K562 (cell line): Measurements from ENCODE around the gene NCAM2. TPM values are rescaled to one million over a fixed set of nuclear protein-coding genes. Genes with fewer than 3 reads are reported as not detected.

Experiments used
- ATAC-seq: fragments of 200-7000 bp; cut with Tn5 transposase; 3 replicates; pipeline ENCODE4 v1.9.1; 2020; ENCODE audit warnings: moderate library complexity
- BruUV-seq: library from RNA; stranded (reverse); fragments of 400-500 nt; replicated peaks from 2 replicates; lab custom pipeline; 2021; lab: Mats Ljungman, UMichigan
- CTCF ChIA-PET: fragments of 300-600 bp; formaldehyde crosslinking; extraction: SDS; loops from one replicate; lab custom pipeline; 2021; ENCODE audit warnings: low intra/inter-chr PET ratio; lab: Yijun Ruan, JAX
- POLR2A ChIA-PET: fragments of 300-600, 350-650 bp; sonication (Branson Sonifier 250); formaldehyde crosslinking; extraction: SDS; loops from one replicate; lab custom pipeline; 2021; ENCODE audit warnings: antibody characterized with exemption, inconsistent platforms; lab: Yijun Ruan, JAX
- DNase-seq, 4 experiments: peaks; one replicate each; pipeline versions ENCODE4 v3.0.0 to v3.0.0-alpha.2; 2011 to 2018; ENCODE audit warnings: low spot score in 3 of 4, mixed read lengths in 3 of 4; ENCODE audit errors: extremely low read depth in 1 of 4
- FAIRE-seq: peaks from 2 replicates; lab custom pipeline; 2011; peaks lifted over from hg19 to GRCh38; lab: Jason Lieb, UNC
- H2AFZ ChIP-seq: 2 replicates; pipeline ENCODE4 v1.6.0; 2011; ENCODE audit warnings: low read depth, low read length, control low read depth, inconsistent platforms
- H3K27ac ChIP-seq: fragments of 200-600 bp; 3 replicates; pipeline ENCODE4 v1.8.0; 2011; ENCODE audit warnings: low read depth, mild to moderate bottlenecking, control low read depth, inconsistent platforms, low read length, moderate library complexity, mixed read lengths; ENCODE audit errors: extremely low read depth
- H3K27me3 ChIP-seq, 2 experiments: fragments of 300-600 bp in 1 of 2; 2 replicates in 1 of 2; 3 replicates in 1 of 2; pipeline versions ENCODE4 v1.6.0 to v1.8.0; 2011; ENCODE audit warnings: inconsistent platforms in 2 of 2, low read length in 2 of 2, mild to moderate bottlenecking in 1 of 2, mixed read lengths in 1 of 2, moderate library complexity in 1 of 2; ENCODE audit not compliant: control insufficient read depth in 2 of 2, insufficient read depth in 2 of 2
- H3K36me3 ChIP-seq: fragments of 300-600 bp; 3 replicates; pipeline ENCODE4 v1.8.0; 2011; ENCODE audit warnings: mild to moderate bottlenecking, low read length, inconsistent platforms; ENCODE audit not compliant: control insufficient read depth, insufficient read depth
- H3K4me1 ChIP-seq, 2 experiments: fragments of 200-600 bp in 1 of 2; replicated peaks in 1 of 2; 2 replicates in 1 of 2; 3 replicates in 1 of 2; pipeline versions ENCODE4 v1.5.1 to v1.8.0; 2011; ENCODE audit warnings: inconsistent platforms in 2 of 2, low read length in 2 of 2, mild to moderate bottlenecking in 1 of 2, mixed read lengths in 1 of 2, moderate library complexity in 1 of 2; ENCODE audit not compliant: control insufficient read depth in 2 of 2, insufficient read depth in 2 of 2
- H3K4me2 ChIP-seq: 2 replicates; pipeline ENCODE4 v1.6.1; 2011; ENCODE audit warnings: low read length, control low read depth, inconsistent platforms, mixed read lengths; ENCODE audit not compliant: insufficient read depth
- H3K4me3 ChIP-seq: fragments of 200-600 bp; sonication (generic), shearing (Covaris generic); 2 replicates; pipeline ENCODE4 v1.5.1; 2016; ENCODE audit warnings: control low read depth, inconsistent platforms
- H3K79me2 ChIP-seq: fragments of 200-600 bp; 3 replicates; pipeline ENCODE4 v1.8.0; 2011; ENCODE audit warnings: low read length, inconsistent platforms; ENCODE audit not compliant: control insufficient read depth, insufficient read depth
- H3K9ac ChIP-seq, 2 experiments: 2 replicates each; pipeline versions ENCODE4 v1.6.0 to v1.6.1; 2011; ENCODE audit warnings: low read depth in 2 of 2, low read length in 2 of 2, control low read depth in 1 of 2, inconsistent platforms in 1 of 2, mild to moderate bottlenecking in 1 of 2, mixed read lengths in 1 of 2; ENCODE audit not compliant: insufficient read depth in 1 of 2
- H3K9me1 ChIP-seq: one replicate; pipeline ENCODE4 v1.6.0; 2011; ENCODE audit warnings: inconsistent platforms, mild to moderate bottlenecking, low read length, moderate library complexity; ENCODE audit not compliant: control insufficient read depth, insufficient read depth
- H3K9me3 ChIP-seq: replicated peaks from 2 replicates; pipeline ENCODE4 v1.5.1; 2011; ENCODE audit warnings: low read depth, low read length, inconsistent platforms; ENCODE audit not compliant: control insufficient read depth, insufficient read depth
- H4K20me1 ChIP-seq: replicated peaks from 2 replicates; pipeline ENCODE4 v1.6.1; 2011; ENCODE audit warnings: low read length, inconsistent platforms, mixed read lengths; ENCODE audit not compliant: control insufficient read depth, insufficient read depth
- BACH1 ChIP-seq: fragments of 200-800 bp; sonication (Bioruptor generic); IDR thresholded peaks from 2 replicates; pipeline ENCODE4 v1.6.1; 2016; ENCODE audit warnings: missing genetic modification characterization, missing compliant biosample characterization
- C11orf30 ChIP-seq: fragments of 450-650 bp; IDR thresholded peaks from 2 replicates; pipeline ENCODE4 v1.6.1; 2016; ENCODE audit warnings: low read depth, mild to moderate bottlenecking
- KLF13 ChIP-seq: fragments of 450-650 bp; IDR thresholded peaks from 2 replicates; pipeline ENCODE4 v1.6.1; 2016; ENCODE audit warnings: missing genetic modification characterization, low read depth, mild to moderate bottlenecking, missing compliant biosample characterization, moderate library complexity, borderline replicate concordance
- RUNX1 ChIP-seq: sonication (generic); IDR thresholded peaks from 2 replicates; pipeline ENCODE4 v1.6.1; 2016; ENCODE audit warnings: antibody characterized with exemption, low read depth
- SMARCA5 ChIP-seq: fragments of 450-650 bp; IDR thresholded peaks from 2 replicates; pipeline ENCODE4 v1.6.1; 2016
- SPI1 ChIP-seq: IDR thresholded peaks from 2 replicates; pipeline ENCODE4 v1.6.1; 2011; ENCODE audit warnings: low read depth, low read length, control low read depth, borderline replicate concordance
- TGIF2 ChIP-seq: sonication (generic); formaldehyde crosslinking; IDR thresholded peaks from 2 replicates; pipeline ENCODE4 v1.8.1; 2022; ENCODE audit warnings: mild to moderate bottlenecking, missing genetic modification reagents, moderate library complexity
- WGBS: fragments of 100-300 bp; shearing (Covaris generic); methylation state at CpG from one replicate; pipeline ENCODE4 v1.1.6; 2016; ENCODE audit warnings: low coverage, mixed read lengths; ENCODE audit not compliant: insufficient coverage; ENCODE audit errors: missing lambda C conversion rate; 5-methylcytosine and 5-hydroxymethylcytosine counted together
- in situ Hi-C: fragments of 300-500 bp; cut with MboI; formaldehyde crosslinking; loops from 4 replicates; pipeline ENCODE4 v1.15.0; 2018; ENCODE audit warnings: inconsistent platforms, mixed read lengths
- intact Hi-C: fragments of 100-400 bp; cut with micrococcal nuclease; formaldehyde crosslinking; loops from 2 replicates; pipeline ENCODE4 v1.14.2; 2022
- polyA plus RNA-seq, 8 experiments: library from polyadenylated mRNA; depleted of rRNA in 4 of 8; stranded (reverse) in 5 of 8; unstranded in 3 of 8; fragments of >200 nt; fragmentation: Nextera tagmentation in 2 of 8; fragmentation: Illumina TruSeq in 1 of 8; extraction: Ambion mirVana in 2 of 8; extraction: Trizol in 1 of 8; gene quantifications; 2 replicates each; pipeline versions ENCODE4 v1.2.1 to v1.2.3, GENCODE V29; 2011 to 2014; ENCODE audit warnings: inconsistent platforms in 1 of 8, missing spikeins in 1 of 8
- total RNA-seq, 7 experiments: library from RNA; depleted of rRNA in 6 of 7; stranded (reverse); fragments of >200 nt in 6 of 7; fragmentation: Illumina TruSeq in 2 of 7; extraction: Trizol in 2 of 7; gene quantifications; 2 replicates each; pipeline versions ENCODE4 v1.2.1 to v1.2.3, GENCODE V29; 2011 to 2021; ENCODE audit warnings: low replicate concordance in 1 of 7
- TF ChIP-seq, protein P1 (sequence below): fragments of 250-450 bp; sonication (Bioruptor Pico); IDR thresholded peaks from 2 replicates; pipeline ENCODE4 v1.4.0; 2020; ENCODE audit warnings: mild to moderate bottlenecking, moderate library complexity, borderline replicate concordance

The NCAM2 gene
- total and polyA plus RNA-seq, 9 of the 15 experiments (the other 6 are each of a cell fraction or from before 2014, with no cell fraction given): 14.0 to 58.2 (median 27.8) TPM

DNA sequence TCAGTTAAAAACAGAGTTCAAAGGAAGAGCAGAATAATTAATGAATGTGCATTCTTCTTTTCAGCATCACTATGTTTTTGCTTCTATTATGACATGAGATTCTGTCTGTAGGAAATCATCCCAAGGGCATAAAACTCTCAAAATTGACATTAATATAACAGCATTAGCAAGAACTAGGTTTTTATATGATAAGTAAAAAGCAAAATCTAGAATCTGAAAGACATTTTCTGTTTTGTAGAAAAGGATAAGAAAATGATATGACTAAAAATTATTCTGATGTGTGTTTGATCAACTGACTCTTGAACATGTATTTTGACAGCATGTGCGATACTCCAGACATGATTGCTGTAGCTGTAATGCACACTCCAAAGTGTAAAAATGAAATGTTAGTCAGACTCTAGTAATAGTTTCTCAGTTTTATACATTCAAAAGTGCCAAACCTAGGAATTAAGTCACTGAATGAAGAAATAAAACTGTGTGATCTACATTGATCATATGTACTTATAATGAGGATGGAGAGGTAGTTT, 197.3 kb downstream of the NCAM2 start:
- H2AFZ ChIP-seq: no peak overlapping the region
- intact Hi-C loops (no loop called here), in situ Hi-C loops (no loop called here)
- 78% methylated on average over 1 of the region's 1 CpG for WGBS
- no peaks in the 10 kb centered on the region for H3K9me1 ChIP-seq
- peaks cover 5% of the 10 kb centered on the region; the same call in 1 of the 3 replicates for H3K36me3 ChIP-seq
- ATAC-seq: no peak
- no peak for TF ChIP-seq RUNX1
- no peak overlapping the region for H3K4me2 ChIP-seq
- ChIA-PET CTCF (interaction anchor here (0.6 kb wide), 1 partner anchor 191 kb away, joined by 3 read pairs; no protein-coding TSS in a partner anchor), POLR2A (no interaction called here)
- no TSS peak for BruUV-seq
- no peak for DNase-seq
- no peak for FAIRE-seq
- H3K9me3 ChIP-seq: no peaks in the 10 kb centered on the region
- peak overlapping the region; percentile 90; the same call in 2 of the 3 replicates for H3K27ac ChIP-seq
- H3K27me3 ChIP-seq: no peaks in the 10 kb centered on the region
- peaks cover 26 to 52% of the 10 kb centered on the region in 2 experiments for H3K4me1 ChIP-seq
- H4K20me1 ChIP-seq: no peaks in the 10 kb centered on the region
- peaks cover 98% of the 10 kb centered on the region for H3K79me2 ChIP-seq
- peak overlapping the region in 1 of 2 experiments; percentile 60; a peak in 2 of 4 replicates for H3K9ac ChIP-seq
- no peak overlapping the region for H3K4me3 ChIP-seq

DNA sequence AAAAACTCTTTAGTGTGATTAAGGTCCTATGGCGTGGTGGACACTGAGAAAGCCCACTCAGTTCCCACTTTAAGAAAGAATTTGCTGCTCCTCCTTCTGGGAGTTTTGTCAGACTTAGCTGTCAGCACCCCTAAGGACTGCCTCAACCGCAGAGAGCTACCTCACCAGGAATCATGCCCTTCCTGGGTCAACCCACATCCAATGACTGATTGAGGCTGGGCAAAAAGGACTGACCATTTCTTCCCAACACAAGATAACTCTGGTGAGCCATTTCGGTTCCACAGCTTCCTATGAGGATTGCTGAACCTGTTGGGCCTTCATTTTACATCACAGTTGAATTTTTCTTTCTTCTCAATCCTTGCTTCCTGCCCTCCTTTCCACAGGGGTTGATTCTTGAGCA, 197.9 kb downstream of the NCAM2 start:
- ATAC-seq (peak; percentile 5), DNase-seq (peak in 1 of 4 experiments; percentile 56), FAIRE-seq (peak; percentile 29)
- Histone ChIP-seq H2AFZ (no peak overlapping the region), H3K9me3 (no peaks in the 10 kb centered on the region), H3K36me3 (peaks cover 5% of the 10 kb centered on the region; the same call in 1 of the 3 replicates), H3K4me3 (no peak overlapping the region), H3K27ac (peak overlapping the region; percentile 90), H3K9me1 (no peaks in the 10 kb centered on the region), H3K9ac (peak overlapping the region; percentile 60 to 78; a peak in 3 of 4 replicates), H3K4me2 (peak overlapping the region; percentile 88), H3K4me1 (peaks cover 26 to 52% of the 10 kb centered on the region in 2 experiments), H3K79me2 (peaks cover 98% of the 10 kb centered on the region), H4K20me1 (no peaks in the 10 kb centered on the region), H3K27me3 (no peaks in the 10 kb centered on the region)
- ChIA-PET CTCF (no interaction called here), POLR2A (interaction anchor here (1.5 kb wide), 1 partner anchor 10 kb away, joined by 3 read pairs; no protein-coding TSS in a partner anchor)
- in situ Hi-C loops: no loop called here
- WGBS: 22% methylated on average over 3 of the region's 3 CpGs
- no TSS peak for BruUV-seq
- intact Hi-C loops: no loop called here
- no peak for TF ChIP-seq KLF13
- TF ChIP-seq TGIF2: no peak
- TF ChIP-seq SPI1: no peak
- TF ChIP-seq, protein P1, sequence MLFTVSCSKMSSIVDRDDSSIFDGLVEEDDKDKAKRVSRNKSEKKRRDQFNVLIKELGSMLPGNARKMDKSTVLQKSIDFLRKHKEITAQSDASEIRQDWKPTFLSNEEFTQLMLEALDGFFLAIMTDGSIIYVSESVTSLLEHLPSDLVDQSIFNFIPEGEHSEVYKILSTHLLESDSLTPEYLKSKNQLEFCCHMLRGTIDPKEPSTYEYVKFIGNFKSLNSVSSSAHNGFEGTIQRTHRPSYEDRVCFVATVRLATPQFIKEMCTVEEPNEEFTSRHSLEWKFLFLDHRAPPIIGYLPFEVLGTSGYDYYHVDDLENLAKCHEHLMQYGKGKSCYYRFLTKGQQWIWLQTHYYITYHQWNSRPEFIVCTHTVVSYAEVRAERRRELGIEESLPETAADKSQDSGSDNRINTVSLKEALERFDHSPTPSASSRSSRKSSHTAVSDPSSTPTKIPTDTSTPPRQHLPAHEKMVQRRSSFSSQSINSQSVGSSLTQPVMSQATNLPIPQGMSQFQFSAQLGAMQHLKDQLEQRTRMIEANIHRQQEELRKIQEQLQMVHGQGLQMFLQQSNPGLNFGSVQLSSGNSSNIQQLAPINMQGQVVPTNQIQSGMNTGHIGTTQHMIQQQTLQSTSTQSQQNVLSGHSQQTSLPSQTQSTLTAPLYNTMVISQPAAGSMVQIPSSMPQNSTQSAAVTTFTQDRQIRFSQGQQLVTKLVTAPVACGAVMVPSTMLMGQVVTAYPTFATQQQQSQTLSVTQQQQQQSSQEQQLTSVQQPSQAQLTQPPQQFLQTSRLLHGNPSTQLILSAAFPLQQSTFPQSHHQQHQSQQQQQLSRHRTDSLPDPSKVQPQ (CRISPR knock-in tag): no peak
- TF ChIP-seq C11orf30: no peak
- TF ChIP-seq BACH1 (tag): peak; percentile 21; the same call in 1 of the 2 replicates
- no peak for TF ChIP-seq SMARCA5
